Adrenal gland (tissue), 5 donors: ENCODE measurements around the gene TPD52L2.
"Not testable (repeated sequence)": the region's sequence is repeated elsewhere in the genome, so short reads cannot be mapped to it uniquely, and the experiment has no call there.

ENCODE experiments used
- CTCF ChIP-seq, 6 experiments: fragments of 450-650 bp in 4 of 6; fragments of 200-600 bp in 2 of 6; sonication (generic) in 1 of 6; IDR thresholded peaks; 1 replicate in 5 of 6; 2 replicates in 1 of 6; pipeline versions ENCODE4 v1.5.1 to v1.8.0; 2016 to 2021; ENCODE audit warnings: antibody characterized with exemption in 6 of 6, mild to moderate bottlenecking in 2 of 6, moderate library complexity in 1 of 6
- POLR2A ChIP-seq, 2 donors: fragments of 450-650 bp; IDR thresholded peaks; one replicate each; pipeline ENCODE4 v1.6.1; 2017; ENCODE audit warnings: antibody characterized with exemption in 2 of 2, mild to moderate bottlenecking in 2 of 2, moderate library complexity in 1 of 2
- donor health status: DM: no; HTN: no; CAD: no.

- TF ChIP-seq CTCF, POLR2A (IDR thresholded peaks at IDR 0.05): not testable (repeated sequence)
Measured at GRCh38 chr20:63874241-63874640, 9.2 kb downstream of the TPD52L2 start.
